ENCODE results near the gene PKNOX2.

Gene PKNOX2

GRCh38 chr11:125264100-125265022, 99.8 kb downstream of the PKNOX2 start:
- DNase-seq = no peak

DNA sequence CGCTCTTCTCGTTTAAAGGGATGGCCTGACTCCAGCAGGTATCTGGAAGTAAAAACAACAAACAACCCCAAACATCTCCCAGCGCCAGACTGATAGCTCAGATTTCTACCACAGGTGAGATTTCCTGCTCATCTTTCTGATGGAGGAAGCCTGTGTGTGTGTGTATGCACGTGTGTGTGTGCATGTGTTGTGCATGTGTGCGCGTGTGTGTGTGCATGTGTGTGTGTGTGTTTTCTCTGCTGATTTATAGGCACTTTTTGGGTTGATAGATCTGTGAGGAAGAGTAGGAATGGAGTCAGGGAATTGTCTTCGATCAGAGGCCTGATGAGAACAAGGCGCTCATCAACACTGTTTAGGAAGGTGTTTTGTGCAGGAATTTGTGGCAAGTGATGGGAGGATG, 103.0 kb downstream of the PKNOX2 start:
- no peak for DNase-seq

DNA sequence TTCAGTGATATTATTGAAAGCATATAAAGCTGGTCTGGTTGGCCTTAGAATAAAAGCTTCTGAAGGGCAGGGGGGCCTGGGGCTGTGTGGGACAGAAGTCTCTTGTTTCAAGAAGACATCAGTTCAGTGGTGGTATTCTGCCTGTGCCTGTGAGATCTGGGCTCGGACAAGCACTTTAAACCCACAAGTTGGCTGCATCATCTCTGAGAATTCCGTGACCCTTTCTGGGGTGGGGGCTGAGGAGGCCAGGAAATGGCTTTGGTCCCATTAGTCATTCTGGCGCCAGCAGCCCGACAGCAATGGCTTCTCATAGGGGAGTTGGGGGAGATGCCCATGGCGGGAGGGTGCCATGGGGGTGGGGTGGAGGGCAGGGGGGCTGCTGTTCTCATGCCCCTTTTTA, 104.1 kb downstream of the PKNOX2 start:
- no peak for DNase-seq

GRCh38 chr11:125270106-125270505, 105.6 kb downstream of the PKNOX2 start:
- no peak for DNase-seq

GRCh38 chr11:125270711-125271110, 106.2 kb downstream of the PKNOX2 start:
- no peak for DNase-seq

DNA sequence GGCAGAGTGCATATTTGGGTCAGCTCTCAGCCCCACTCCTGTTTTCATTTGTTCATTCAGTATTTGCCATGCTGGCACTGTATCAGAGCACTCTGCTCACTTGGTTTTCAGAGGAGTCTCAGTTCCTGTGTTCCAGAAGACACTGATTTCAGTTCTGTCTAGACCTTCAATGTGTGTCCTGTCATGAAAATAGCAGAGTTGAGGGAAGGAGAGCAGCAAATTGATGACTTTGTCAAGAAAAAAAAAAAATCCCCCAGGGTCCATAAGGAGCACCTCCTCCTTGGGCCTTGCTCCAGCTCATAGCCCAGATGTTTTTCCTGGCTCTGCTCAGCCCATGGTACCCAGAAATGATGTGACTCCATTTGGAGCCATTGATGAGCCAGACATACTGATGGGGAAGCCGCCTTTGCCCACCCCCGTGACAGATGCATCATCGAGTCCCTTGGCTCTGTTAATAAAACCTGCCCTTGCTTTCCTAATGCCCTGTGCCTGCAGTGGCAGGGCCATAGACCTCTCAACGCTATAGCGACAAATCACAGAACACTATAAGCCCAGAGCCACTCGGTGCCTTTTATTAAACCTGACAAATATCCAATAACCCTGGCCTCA, 107.0 kb downstream of the PKNOX2 start:
- no peak for DNase-seq

- DNase-seq = no peak
Observed at GRCh38 chr11:125272092-125272491, 107.5 kb downstream of the PKNOX2 start.

DNA sequence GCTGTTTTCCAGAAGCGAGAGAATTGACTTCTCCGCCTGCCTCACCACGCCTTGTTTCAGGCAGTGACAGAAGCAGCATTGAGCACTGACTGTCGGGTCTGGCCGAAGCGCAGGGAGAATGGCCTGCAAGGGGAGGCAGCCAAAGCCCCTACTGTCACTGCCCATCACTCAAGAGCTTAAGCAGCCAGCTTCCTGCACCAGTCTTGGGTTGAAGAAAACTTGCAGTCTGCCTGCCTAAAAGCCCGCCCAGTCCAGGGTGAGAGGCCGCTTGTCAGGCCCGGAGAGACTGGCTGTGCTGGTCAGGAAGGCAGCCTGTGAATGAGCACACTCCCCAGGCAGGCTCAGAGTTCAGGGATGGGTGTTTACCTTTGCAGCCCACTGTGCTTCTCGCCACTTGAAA, 108.3 kb downstream of the PKNOX2 start:
- DNase-seq = no peak

- DNase-seq = no peak
Observed at GRCh38 chr11:125273519-125274000, 109.0 kb downstream of the PKNOX2 start.

DNA sequence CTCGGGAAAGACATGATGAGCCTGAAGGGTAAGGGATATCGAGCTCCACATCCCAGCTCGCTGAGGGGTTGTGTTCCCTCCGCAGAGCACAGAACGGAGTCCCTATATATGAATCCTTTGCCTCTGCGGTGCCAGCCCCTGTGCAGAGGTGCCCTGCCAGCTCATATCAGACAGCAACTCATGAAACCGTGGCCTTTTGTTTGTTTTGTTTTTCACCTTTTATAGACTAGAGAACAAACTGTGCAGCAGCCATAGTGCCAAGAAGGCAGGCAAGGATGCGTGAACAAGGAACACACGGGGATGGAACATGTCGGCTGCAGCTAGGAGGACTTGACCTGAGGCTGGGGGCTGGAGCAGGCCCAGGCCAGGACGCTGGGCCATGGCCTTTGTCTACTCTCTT, 109.8 kb downstream of the PKNOX2 start:
- DNase-seq = no peak

DNA sequence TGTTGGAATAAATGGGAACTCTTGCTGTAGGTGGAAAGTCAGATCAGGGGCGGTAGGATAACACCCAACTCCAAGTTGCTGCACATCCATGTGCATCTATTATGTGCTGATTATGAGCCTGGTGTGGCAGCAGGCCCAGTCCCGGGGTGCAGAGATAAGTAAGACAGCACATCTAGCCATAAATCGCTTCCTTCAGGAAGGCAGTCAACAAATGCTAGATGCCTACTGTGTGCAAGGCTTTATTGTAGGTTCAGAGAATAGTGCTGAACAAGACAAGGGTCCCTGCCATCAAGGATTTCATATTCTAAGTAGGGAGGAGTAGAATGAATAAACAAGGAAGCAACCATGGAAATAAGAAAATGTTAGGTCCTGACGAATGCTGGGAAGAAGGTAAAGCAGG, 110.2 kb downstream of the PKNOX2 start:
- no peak for DNase-seq

GRCh38 chr11:125275905-125276618, 111.5 kb downstream of the PKNOX2 start:
- no peak for DNase-seq

DNA sequence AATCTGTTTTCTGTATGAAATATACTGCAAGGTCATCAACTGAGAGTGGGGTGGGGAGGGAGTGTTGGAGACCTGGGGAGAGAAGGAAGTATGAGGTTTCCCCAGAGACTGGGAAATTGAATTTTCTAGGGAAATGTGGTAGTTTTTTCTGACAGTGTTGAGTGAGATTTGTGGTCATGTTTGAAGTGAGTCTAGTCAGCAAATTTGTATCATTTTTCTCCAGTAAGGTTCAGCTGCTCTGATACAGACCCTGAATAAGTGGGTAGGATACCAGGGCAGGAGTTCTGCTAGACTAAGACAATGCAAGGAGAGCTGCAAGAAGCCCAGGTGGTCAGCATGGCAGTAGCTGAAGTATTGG, 112.0 kb downstream of the PKNOX2 start:
- DNase-seq = no peak

DNA sequence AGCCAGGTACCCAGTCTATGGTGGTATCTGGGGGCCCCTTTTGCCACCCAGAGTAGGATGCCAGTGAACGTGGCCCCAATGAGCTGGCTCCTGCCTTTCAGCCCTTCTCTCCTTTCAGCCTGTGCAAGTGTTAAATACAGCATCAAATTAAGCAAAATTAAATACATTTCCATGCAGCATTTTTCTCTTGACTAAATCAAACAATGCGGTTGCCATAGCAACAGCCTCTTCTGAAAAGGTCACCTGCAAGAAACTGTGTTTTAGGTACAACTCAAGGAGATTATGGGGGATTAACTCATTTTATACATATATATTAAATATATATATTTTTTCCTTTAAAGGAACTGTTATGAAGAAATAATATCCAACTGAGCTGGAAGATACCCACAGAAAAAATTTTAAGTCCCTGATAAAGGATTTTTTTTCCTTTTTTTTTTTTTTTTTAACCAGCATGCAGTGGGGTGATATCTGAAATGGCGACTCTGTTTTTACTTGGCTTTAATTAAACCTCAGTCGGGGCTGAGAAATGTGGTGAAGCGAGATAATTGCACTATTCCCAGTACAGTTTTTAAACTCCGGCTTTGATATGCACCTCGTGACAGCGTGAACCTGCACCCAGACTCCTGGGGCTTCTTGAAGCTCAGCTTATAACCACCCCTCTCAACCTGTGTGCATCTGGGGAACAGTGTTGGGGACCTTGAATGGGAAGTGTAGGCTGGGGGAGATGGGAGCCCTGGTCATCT, 115.3 kb downstream of the PKNOX2 start:
- DNase-seq = no peak

- DNase-seq = no peak
Observed at GRCh38 chr11:125280646-125281045, 116.1 kb downstream of the PKNOX2 start.

DNA sequence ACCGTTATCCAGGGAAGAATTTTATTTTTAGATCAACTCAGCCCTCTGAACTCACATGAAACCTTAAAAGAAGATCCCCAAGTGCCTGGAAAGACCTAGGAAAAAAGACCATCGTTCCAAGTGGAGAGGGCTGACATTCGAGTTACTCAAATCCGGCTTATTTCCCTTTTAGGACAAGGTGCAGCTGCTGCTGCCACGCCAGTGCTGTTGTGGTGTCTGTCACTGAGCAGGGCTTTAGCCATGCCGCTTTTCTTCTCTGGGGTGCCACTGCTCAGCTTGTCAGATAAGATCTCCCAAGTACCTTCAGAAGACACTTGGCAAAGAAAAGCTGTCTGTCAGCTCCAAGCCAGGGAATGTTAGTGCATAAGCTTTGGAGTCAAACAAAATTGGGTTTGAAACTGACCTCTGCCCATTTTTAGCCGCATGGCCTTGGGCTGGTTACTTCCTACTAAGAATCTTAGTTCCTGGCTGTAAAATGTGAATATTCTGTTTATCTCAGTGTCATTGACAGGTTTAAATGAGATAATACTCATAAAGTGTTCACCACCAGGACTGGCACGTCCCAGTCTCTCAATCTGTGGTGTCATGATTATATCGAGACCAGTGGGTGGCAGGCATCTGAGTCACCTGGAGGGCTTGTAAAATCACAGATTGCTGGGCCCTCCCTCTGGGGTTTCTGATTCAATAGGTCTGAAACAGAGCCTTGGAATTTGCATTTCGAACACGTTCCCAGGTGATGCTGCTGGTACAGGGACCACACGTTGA, 117.5 kb downstream of the PKNOX2 start:
- no peak for DNase-seq

- DNase-seq = no peak
Observed at GRCh38 chr11:125282596-125282914, 118.0 kb downstream of the PKNOX2 start.

DNA sequence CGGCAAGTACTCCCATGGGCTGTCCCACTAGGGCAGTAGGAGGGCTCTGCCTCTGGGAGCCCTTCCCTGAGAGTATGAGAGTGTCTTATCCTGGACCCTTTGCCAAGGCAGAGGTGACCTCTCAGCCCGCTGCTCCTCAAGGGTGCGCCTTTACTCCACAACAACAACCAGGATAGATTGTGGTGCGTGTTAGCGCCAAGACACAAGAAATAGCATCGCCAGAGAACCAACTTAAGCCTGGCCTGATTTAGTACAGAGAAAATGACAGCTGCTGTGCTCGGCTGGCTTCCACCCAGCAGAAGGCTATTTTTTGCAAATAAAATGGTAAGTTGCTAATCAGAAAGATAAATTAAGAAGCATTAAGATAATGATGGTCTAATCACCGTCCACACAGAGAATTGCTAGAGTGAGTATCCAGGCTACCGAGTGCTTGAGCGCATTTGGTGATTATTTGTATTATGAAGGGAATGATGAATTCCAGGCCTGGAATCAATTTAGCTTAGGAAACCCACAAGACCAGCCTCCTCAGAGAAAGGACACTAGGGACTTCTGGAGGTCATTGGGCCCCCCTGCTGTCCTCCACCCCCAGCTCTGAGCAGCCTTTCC, 119.8 kb downstream of the PKNOX2 start:
- no peak for DNase-seq

DNA sequence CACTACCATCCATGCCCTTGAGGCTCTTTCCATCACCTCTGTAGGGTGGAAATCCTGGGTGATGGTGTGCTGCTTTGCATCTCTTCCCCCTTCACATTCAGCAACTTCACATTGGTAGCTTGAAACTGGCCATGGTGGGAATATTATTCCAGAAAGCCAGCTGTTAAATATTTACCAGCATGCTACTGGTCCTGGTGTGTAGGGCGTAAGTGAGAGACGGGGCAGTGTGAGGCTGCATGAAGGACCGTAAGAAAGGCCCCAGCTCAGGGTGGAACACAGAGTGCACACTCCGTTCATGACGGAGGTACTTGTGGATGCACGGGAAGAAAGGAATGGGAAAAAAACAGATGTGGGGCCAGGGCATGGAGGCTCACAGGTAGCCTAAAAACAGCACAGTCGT, 121.3 kb downstream of the PKNOX2 start:
- no peak for DNase-seq

DNA sequence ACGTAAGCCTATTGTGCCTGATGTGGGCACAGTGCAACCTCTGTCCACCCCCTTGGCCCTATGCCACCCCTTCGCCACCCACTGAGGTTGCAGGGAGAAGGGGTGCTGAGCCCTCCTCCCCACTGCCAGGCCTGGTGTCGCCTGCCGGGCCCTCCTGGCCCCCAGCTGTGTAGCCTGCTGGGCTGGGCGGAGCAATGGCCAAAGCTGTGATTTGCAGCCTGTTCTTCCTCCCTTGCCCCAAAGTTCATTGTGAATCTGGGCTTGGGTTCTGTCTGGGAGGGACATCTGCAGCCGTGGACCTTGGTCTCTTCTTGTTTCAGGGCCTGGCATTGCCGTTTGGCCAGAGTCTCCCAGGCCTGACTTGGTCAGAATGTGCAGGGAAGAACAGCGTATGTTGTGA, 121.9 kb downstream of the PKNOX2 start:
- no peak for DNase-seq

DNA sequence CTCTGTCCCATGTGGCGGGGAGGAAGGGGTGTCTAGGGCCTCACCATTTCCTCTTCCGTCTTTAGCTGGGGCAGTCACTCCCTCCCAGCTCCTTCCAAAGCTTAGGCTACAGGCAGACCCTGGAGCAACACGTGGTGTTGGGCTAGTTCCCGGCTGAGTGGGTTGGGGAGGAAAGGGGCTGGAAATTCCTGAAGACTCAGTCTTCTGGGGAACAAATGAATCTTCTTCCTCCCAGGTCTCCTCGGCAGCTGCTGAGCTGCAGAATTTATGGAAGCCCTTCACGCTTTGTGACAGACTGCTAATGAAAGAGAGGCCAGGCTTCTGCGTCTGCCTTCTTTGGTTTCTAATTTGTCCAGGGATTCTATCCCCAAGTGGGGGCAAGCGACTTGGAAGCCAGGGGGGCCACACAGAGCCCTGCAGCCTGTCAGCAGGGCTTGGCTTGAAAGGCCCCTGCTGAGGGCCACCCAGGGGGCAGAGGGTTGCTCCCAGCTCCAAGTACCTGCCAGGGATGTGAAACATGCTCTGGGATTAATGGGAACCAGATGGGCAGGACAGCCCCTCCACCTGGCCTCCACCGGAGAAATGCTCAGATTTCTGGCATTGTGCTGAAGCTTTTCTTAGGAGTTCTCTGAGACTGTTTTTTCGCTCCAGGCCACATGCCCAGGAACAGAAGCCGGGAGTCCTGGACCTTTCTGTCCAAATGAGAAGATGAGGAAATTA, 123.1 kb downstream of the PKNOX2 start:
- DNase-seq = no peak
